ENCODE measurements around the gene MYO5A. TPM values are rescaled to one million over a fixed set of nuclear protein-coding genes. Genes with fewer than 3 reads are reported as not detected.

The MYO5A gene
- total RNA-seq, 2 experiments from 2014 or later: 31.8 to 42.0 TPM

- CTCF ChIA-PET (ENCODE audit: unreplicated experiment): no interaction called here
- intact Hi-C loops (cut with micrococcal nuclease; ENCODE audit: unreplicated experiment): no loop called here
- no TSS peak for BruUV-seq (replicated peaks)
- no peak overlapping the region for H3K27ac ChIP-seq (ENCODE audit: low read depth, low read length, poor library complexity, severe bottlenecking)
- TF ChIP-seq, protein P1, sequence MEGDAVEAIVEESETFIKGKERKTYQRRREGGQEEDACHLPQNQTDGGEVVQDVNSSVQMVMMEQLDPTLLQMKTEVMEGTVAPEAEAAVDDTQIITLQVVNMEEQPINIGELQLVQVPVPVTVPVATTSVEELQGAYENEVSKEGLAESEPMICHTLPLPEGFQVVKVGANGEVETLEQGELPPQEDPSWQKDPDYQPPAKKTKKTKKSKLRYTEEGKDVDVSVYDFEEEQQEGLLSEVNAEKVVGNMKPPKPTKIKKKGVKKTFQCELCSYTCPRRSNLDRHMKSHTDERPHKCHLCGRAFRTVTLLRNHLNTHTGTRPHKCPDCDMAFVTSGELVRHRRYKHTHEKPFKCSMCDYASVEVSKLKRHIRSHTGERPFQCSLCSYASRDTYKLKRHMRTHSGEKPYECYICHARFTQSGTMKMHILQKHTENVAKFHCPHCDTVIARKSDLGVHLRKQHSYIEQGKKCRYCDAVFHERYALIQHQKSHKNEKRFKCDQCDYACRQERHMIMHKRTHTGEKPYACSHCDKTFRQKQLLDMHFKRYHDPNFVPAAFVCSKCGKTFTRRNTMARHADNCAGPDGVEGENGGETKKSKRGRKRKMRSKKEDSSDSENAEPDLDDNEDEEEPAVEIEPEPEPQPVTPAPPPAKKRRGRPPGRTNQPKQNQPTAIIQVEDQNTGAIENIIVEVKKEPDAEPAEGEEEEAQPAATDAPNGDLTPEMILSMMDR (conservative IDR thresholded peaks at IDR 0.05; ENCODE audit: low read length): no peak
- no peak for TF ChIP-seq EZH2phosphoT487 (IDR thresholded peaks at IDR 0.05; ENCODE audit: borderline replicate concordance, low read depth, low read length)
- H3K4me3 ChIP-seq (ENCODE audit: low read depth, low read length, poor library complexity, severe bottlenecking): no peak overlapping the region
- no peak overlapping the region for H3K4me2 ChIP-seq (ENCODE audit: low read length)
- H4K20me1 ChIP-seq (ENCODE audit: insufficient read depth, low read length): no peaks in the 10 kb centered on the region
- H3K36me3 ChIP-seq (ENCODE audit: insufficient read depth, low read length): peaks cover 61% of the 10 kb centered on the region
- H3K9me2 ChIP-seq (ENCODE audit: insufficient read depth, low read length): no peaks in the 10 kb centered on the region
- peak; percentile 16 for DNase-seq (ENCODE audit: low spot score)
- H3K79me2 ChIP-seq (ENCODE audit: insufficient read depth, low read depth, low read length): no peaks in the 10 kb centered on the region
- no peaks in the 10 kb centered on the region for H3K9me3 ChIP-seq (ENCODE audit: low read length)
- no peaks in the 10 kb centered on the region for H3K4me1 ChIP-seq (ENCODE audit: insufficient read depth, low read length, poor library complexity, severe bottlenecking)
- POLR2A ChIA-PET: interaction anchor here (0.6 to 0.9 kb wide), 2 partner anchors 15 to 18 kb away, joined by 3 read pairs; no protein-coding TSS in a partner anchor
- no peak overlapping the region for H2AFZ ChIP-seq (ENCODE audit: low read length)
These were observed 17.5 kb upstream of the MYO5A start for GRCh38 chr15:52546031-52546751.

DNA sequence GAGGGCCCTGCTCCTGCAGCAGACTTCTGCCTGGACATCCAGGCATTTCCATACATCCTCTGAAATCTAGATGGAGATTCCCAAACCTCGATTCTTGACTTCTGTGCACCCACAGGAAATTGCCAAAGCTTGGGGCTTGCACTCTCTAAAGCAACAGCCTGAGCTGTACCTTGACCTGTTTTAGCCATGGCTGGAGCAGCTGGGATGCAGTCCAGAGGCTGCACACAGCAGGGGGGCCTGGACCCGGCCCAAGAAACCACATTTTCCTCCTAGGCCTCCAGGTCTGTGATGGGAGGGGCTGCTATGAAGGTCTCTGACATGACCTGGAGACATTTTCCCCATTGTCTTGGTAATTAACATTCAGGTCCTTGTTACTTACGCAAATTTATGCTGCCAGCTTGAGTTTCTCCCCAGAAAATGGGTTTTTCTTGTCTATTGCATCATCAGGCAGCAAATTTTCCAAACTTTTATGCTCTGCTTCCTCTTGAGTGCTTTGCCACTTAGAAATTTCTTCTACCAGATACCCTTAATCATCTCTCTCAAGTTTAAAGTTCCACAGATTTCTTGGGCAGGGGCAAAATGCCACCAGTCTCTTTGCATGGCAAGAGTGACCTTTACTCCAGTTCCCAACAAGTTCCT is 11.8 kb upstream of the MYO5A start:
- intact Hi-C loops (cut with micrococcal nuclease; ENCODE audit: unreplicated experiment): no loop called here
- no peak for TF ChIP-seq EZH2phosphoT487 (IDR thresholded peaks at IDR 0.05; ENCODE audit: borderline replicate concordance, low read depth, low read length)
- TF ChIP-seq, protein P1 (conservative IDR thresholded peaks at IDR 0.05; ENCODE audit: low read length): no peak
- DNase-seq (ENCODE audit: low spot score): no peak
- no TSS peak for BruUV-seq (replicated peaks)
- H3K9me2 ChIP-seq (ENCODE audit: insufficient read depth, low read length): no peaks in the 10 kb centered on the region
- H3K4me1 ChIP-seq (ENCODE audit: insufficient read depth, low read length, poor library complexity, severe bottlenecking): no peaks in the 10 kb centered on the region
- H3K36me3 ChIP-seq (ENCODE audit: insufficient read depth, low read length): peaks cover 4% of the 10 kb centered on the region
- H3K4me3 ChIP-seq (ENCODE audit: low read depth, low read length, poor library complexity, severe bottlenecking): no peak overlapping the region
- H4K20me1 ChIP-seq (ENCODE audit: insufficient read depth, low read length): no peaks in the 10 kb centered on the region
- no peaks in the 10 kb centered on the region for H3K79me2 ChIP-seq (ENCODE audit: insufficient read depth, low read depth, low read length)
- no peak overlapping the region for H2AFZ ChIP-seq (ENCODE audit: low read length)
- POLR2A ChIA-PET: interaction anchor here (0.6 kb wide), 1 partner anchor 668 kb away, joined by 4 read pairs; no protein-coding TSS in a partner anchor
- H3K4me2 ChIP-seq (ENCODE audit: low read length): no peak overlapping the region
- CTCF ChIA-PET (ENCODE audit: unreplicated experiment): no interaction called here
- peaks cover 13% of the 10 kb centered on the region; the same call in 1 of the 2 replicates for H3K9me3 ChIP-seq (ENCODE audit: low read length)
- H3K27ac ChIP-seq (ENCODE audit: low read depth, low read length, poor library complexity, severe bottlenecking): no peak overlapping the region

- Histone ChIP-seq H3K79me2 (ENCODE audit: insufficient read depth, low read depth, low read length) (no peaks in the 10 kb centered on the region), H3K36me3 (ENCODE audit: insufficient read depth, low read length) (no peaks in the 10 kb centered on the region), H3K4me3 (ENCODE audit: low read depth, low read length, poor library complexity, severe bottlenecking) (no peak overlapping the region), H3K9me2 (ENCODE audit: insufficient read depth, low read length) (no peaks in the 10 kb centered on the region), H3K4me2 (ENCODE audit: low read length) (no peak overlapping the region), H3K4me1 (ENCODE audit: insufficient read depth, low read length, poor library complexity, severe bottlenecking) (no peaks in the 10 kb centered on the region), H4K20me1 (ENCODE audit: insufficient read depth, low read length) (no peaks in the 10 kb centered on the region), H3K9me3 (ENCODE audit: low read length) (peaks cover 13% of the 10 kb centered on the region; the same call in 1 of the 2 replicates), H3K27ac (ENCODE audit: low read depth, low read length, poor library complexity, severe bottlenecking) (no peak overlapping the region), H2AFZ (ENCODE audit: low read length) (no peak overlapping the region)
- ChIA-PET POLR2A (no interaction called here), CTCF (ENCODE audit: unreplicated experiment) (no interaction called here)
- intact Hi-C loops (cut with micrococcal nuclease; ENCODE audit: unreplicated experiment): no loop called here
- BruUV-seq (replicated peaks): no TSS peak
- DNase-seq (ENCODE audit: low spot score): no peak
- no peak for TF ChIP-seq EZH2phosphoT487 (IDR thresholded peaks at IDR 0.05; ENCODE audit: borderline replicate concordance, low read depth, low read length)
- TF ChIP-seq, protein P1 (conservative IDR thresholded peaks at IDR 0.05; ENCODE audit: low read length): no peak
These were observed 8.8 kb upstream of the MYO5A start for GRCh38 chr15:52537459-52537858.
